Gastroesophageal sphincter (tissue), 4 donors: ENCODE results near the gene TNFAIP3. TPM values are rescaled to one million over a fixed set of nuclear protein-coding genes. Genes with fewer than 3 reads are reported as not detected.
"Not testable (repeated sequence)": the region's sequence is repeated elsewhere in the genome, so short reads cannot be mapped to it uniquely, and the experiment has no call there.

ENCODE experiments used
- ATAC-seq: fragments of 150-250 bp; one replicate; pipeline ENCODE4 v1.9.1; 2016; ENCODE audit warnings: mild to moderate bottlenecking, moderate library complexity
- H3K27ac ChIP-seq, 4 donors: fragments of 200-600 bp; sonication (generic) in 3 of 4; 1 replicate in 3 of 4; 2 replicates in 1 of 4; pipeline ENCODE4 v1.5.1; 2016 to 2019
- H3K27me3 ChIP-seq: fragments of 200-600 bp; sonication (generic); one replicate; pipeline ENCODE4 v1.5.1; 2019
- H3K36me3 ChIP-seq, 2 donors: fragments of 200-600 bp; sonication (generic); one replicate each; pipeline ENCODE4 v1.5.1; 2019; ENCODE audit warnings: control low read depth in 1 of 2
- H3K4me1 ChIP-seq, 3 donors: fragments of 200-600 bp; sonication (generic); 1 replicate in 2 of 3; 2 replicates in 1 of 3; pipeline ENCODE4 v1.5.1; 2016 to 2019; ENCODE audit warnings: control low read depth in 2 of 3
- H3K4me3 ChIP-seq, 2 donors: fragments of 200-600 bp; sonication (generic); one replicate each; pipeline ENCODE4 v1.5.1; 2019; ENCODE audit warnings: mild to moderate bottlenecking in 1 of 2, moderate library complexity in 1 of 2
- H3K9me3 ChIP-seq, 3 donors: fragments of 200-600 bp; sonication (generic); one replicate each; pipeline ENCODE4 v1.5.1; 2017 to 2019; ENCODE audit warnings: control low read depth in 2 of 3
- CTCF ChIP-seq, 4 experiments: fragments of 200-600 bp in 2 of 4; fragments of 450-650 bp in 2 of 4; sonication (generic) in 1 of 4; IDR thresholded peaks; one replicate each; pipeline ENCODE4 v1.5.1; 2017 to 2019; ENCODE audit warnings: antibody characterized with exemption in 4 of 4, mild to moderate bottlenecking in 2 of 4, moderate library complexity in 2 of 4
- EP300 ChIP-seq: sonication (generic); formaldehyde crosslinking; IDR thresholded peaks from one replicate; pipeline ENCODE4 v1.6.1; 2017; ENCODE audit warnings: antibody characterized with exemption, mild to moderate bottlenecking
- POLR2A ChIP-seq, 2 donors: fragments of 450-650 bp; IDR thresholded peaks; one replicate each; pipeline ENCODE4 v1.6.1; 2017; ENCODE audit warnings: antibody characterized with exemption in 2 of 2, mild to moderate bottlenecking in 2 of 2, moderate library complexity in 1 of 2
- POLR2AphosphoS5 ChIP-seq: sonication (generic); formaldehyde crosslinking; IDR thresholded peaks from one replicate; pipeline ENCODE4 v1.6.1; 2017; ENCODE audit warnings: antibody characterized with exemption
- WGBS, 2 donors: methylation state at CpG; one replicate each; pipeline ENCODE4 v1.1.5; 2018; ENCODE audit warnings: low coverage in 1 of 2; 5-methylcytosine and 5-hydroxymethylcytosine counted together
- total RNA-seq, 4 donors: library from RNA; depleted of rRNA; stranded (reverse); fragments of >200 nt; gene quantifications; one replicate each; pipeline ENCODE4 v1.1.0, GENCODE V29; 2016

TNFAIP3 gene
- total RNA-seq, 4 donors from 2014 or later = 11.2 to 40.7 (median 18.3) TPM

- no peaks in the 10 kb centered on the region for H3K27me3 ChIP-seq
- H3K4me1 ChIP-seq = peaks cover 0 to 25% (median 0%) of the 10 kb centered on the region in 3 donors
- H3K4me3 ChIP-seq = no peak overlapping the region
- 83 to 90% methylated on average over 5 of the region's 5 CpGs for WGBS, 2 donors
- H3K27ac ChIP-seq = no peak overlapping the region
- TF ChIP-seq CTCF (IDR thresholded peaks at IDR 0.05) (no peak), EP300 (no peak), POLR2A (IDR thresholded peaks at IDR 0.05) (no peak), POLR2AphosphoS5 (no peak)
- no peak for ATAC-seq
- no peaks in the 10 kb centered on the region for H3K9me3 ChIP-seq
- peaks cover 5 to 36% of the 10 kb centered on the region in 2 donors for H3K36me3 ChIP-seq
Measured at GRCh38 chr6:137884149-137884909, 17.3 kb downstream of the TNFAIP3 start.

- not testable (repeated sequence) for H3K27me3 ChIP-seq, H3K9me3 ChIP-seq, H3K4me3 ChIP-seq, H3K27ac ChIP-seq, ATAC-seq
- peaks cover 5 to 31% of the 10 kb centered on the region in 2 donors for H3K36me3 ChIP-seq
- H3K4me1 ChIP-seq = peaks cover 0 to 20% (median 0%) of the 10 kb centered on the region in 3 donors
Measured at GRCh38 chr6:137884910-137885229, 17.8 kb downstream of the TNFAIP3 start.

- ATAC-seq, H3K9me3 ChIP-seq, H3K27ac ChIP-seq, H3K4me1 ChIP-seq, H3K4me3 ChIP-seq, H3K27me3 ChIP-seq: not testable (repeated sequence)
- H3K36me3 ChIP-seq = peaks cover 0 to 17% of the 10 kb centered on the region in 2 donors
- 100% methylated on average over 3 of the region's 3 CpGs for WGBS, 2 donors
Measured at GRCh38 chr6:137886226-137886625, 19.2 kb downstream of the TNFAIP3 start.

- no peak overlapping the region for H3K27ac ChIP-seq
- H3K4me1 ChIP-seq = no peaks in the 10 kb centered on the region
- ATAC-seq = no peak
- H3K9me3 ChIP-seq = no peaks in the 10 kb centered on the region
- WGBS, 2 donors = no CpG with 5 or more reads among the region's 2 CpGs
- no peaks in the 10 kb centered on the region for H3K36me3 ChIP-seq
- no peaks in the 10 kb centered on the region for H3K27me3 ChIP-seq
- no peak overlapping the region for H3K4me3 ChIP-seq
- TF ChIP-seq EP300 = no peak
- no peak for TF ChIP-seq POLR2A (IDR thresholded peaks at IDR 0.05)
- TF ChIP-seq CTCF (IDR thresholded peaks at IDR 0.05) = no peak
- TF ChIP-seq POLR2AphosphoS5 = no peak
Measured at GRCh38 chr6:137890983-137891537, 24.0 kb downstream of the TNFAIP3 start.

GRCh38 chr6:137892271-137892708 lies 25.2 kb downstream of the TNFAIP3 start:
- no peak overlapping the region for H3K4me3 ChIP-seq
- no peaks in the 10 kb centered on the region for H3K27me3 ChIP-seq
- ATAC-seq = no peak
- WGBS, 2 donors = 38 to 77% methylated on average over 2 to 3 of the region's 3 CpGs
- no peak overlapping the region for H3K27ac ChIP-seq
- TF ChIP-seq EP300 (no peak), POLR2AphosphoS5 (no peak)
- no peaks in the 10 kb centered on the region for H3K36me3 ChIP-seq
- H3K9me3 ChIP-seq = no peaks in the 10 kb centered on the region
- H3K4me1 ChIP-seq = no peaks in the 10 kb centered on the region

GRCh38 chr6:137893181-137893580 lies 26.1 kb downstream of the TNFAIP3 start:
- no peaks in the 10 kb centered on the region for H3K36me3 ChIP-seq
- H3K27me3 ChIP-seq = no peaks in the 10 kb centered on the region
- 83% methylated on average over 3 of the region's 3 CpGs; no CpG with 5 or more reads in 1 of the 2 donors for WGBS, 2 donors
- no peaks in the 10 kb centered on the region for H3K9me3 ChIP-seq
- H3K27ac ChIP-seq = no peak overlapping the region
- H3K4me3 ChIP-seq = no peak overlapping the region
- TF ChIP-seq CTCF (IDR thresholded peaks at IDR 0.05) (no peak), POLR2AphosphoS5 (no peak), EP300 (no peak), POLR2A (IDR thresholded peaks at IDR 0.05) (no peak)
- H3K4me1 ChIP-seq = no peaks in the 10 kb centered on the region
- ATAC-seq = no peak
